ENCODE measurements around the gene ZSCAN9.

ZSCAN9 gene

DNA sequence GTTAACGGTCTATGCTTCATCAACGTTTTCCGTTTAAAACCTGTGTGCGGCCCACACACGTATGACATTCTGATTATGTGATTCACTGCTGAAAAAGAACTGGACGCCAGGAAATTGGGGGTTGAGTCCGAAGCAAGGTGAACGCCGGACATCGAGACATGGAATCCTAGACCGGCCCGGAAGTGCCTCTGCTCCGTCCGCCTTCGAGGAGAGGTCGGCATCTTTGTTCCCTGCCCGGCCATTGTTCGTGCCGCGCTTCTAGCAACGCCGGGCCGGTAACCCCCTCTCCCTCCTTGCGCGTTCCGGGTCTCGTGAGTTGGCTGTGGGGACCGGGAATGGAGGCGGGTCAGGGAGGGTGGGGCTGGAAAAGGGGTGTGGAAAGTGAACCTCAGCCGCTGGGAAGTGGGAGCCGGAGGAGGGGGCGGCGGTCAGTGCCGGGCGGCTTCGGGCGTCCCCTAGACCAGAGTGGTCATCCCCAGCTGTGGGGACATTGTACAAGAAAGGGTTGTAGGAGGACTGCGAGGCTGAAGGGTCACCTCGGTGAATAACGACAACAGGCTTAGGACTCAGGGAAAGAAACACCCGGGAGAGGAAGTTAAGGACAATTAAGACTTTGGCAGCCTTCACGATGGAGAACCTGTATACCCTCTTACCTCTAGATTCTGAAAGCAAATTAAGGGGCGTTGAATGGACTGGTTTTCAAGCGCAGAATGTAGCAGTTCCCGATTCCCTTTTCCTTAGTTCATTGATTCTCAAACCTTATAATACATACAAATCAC is at the start of gene ZSCAN9:
Gene ZSCAN9, plus strand, starts transcription at position 220 of the 779 bp plus-strand sequence. CDS start 1,810 bp downstream, outside the sequence.
- DNase-seq (ENCODE audit: low read depth), result peak; percentile 50

DNA sequence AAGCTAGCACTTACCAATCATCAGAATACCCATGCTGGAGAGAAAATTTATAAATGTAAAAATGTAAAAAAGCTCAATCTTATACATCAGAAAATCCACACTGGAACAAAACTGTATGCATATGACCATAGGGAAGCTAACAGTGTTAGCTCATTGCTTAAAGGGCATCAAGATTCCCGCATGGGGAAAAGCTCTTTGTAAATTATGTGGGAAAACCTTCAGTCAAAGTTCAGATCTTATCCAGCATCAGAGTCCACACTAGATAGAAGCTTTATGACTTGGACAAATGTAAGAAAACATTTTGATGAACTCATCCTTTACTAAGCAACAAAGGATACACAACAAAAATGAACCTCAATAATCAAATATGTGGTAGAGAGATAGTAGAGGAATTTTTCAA is 48.7 kb upstream of the ZSCAN9 start:
- DNase-seq (ENCODE audit: low read depth), result no peak

DNA sequence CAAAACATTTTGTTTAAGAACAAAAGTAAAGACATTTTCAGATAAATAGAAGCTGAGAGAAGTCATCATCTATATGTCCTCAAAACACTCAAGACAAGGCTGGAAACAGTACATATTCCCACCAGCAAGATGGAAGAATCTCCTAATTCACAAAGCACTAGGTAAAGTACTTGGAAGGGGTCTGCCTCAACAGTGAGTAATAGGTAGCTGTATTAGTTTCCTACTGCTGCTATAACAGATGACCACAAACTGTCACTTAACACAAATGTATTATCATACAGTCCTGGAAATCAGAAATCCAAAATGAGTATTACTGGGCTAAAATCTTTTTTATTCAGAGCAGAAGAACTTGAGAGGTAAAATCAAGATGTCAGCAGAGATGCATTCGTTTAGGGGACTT is 42.8 kb upstream of the ZSCAN9 start:
- no peak for DNase-seq (ENCODE audit: low read depth)

DNA sequence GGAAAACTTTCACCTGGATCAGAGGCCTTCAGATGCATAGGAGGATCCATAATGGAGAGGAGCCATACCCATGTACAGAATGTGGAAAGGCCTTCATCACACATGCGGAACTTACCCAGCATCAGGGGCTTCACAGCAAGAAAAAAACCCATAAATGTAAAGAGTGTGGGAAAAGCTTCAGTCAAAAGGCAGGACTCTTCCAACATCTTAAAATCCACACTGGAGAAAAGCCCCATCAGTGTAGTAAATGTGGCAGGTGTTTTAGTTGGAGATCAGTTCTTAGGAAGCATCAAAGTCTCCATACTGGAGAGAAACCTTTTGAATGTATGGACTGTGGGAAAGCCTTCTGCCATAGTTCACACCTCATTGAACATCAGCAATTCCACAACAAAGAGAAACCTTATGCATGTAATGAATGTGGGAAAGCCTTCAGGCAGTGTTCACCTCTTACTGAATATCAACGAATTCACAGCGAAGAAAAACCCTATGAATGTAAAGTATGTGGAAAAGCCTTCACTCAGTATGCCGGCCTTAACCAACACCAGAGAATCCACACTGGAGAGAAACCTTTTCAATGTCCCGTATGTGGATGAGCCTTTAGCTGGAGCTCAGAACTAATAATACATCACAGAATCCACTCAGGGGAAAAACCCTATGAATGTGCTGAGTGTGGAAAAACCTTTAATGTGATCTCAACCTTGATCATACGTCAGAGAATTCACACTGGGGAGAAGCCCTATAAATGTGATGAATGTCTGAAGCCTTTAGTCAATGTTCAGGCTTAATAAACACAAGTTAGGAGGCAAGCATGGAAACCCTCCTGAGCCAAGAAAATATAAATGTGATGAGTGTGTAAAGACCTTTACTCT is 36.7 kb upstream of the ZSCAN9 start:
- no peak for DNase-seq (ENCODE audit: low read depth)

DNA sequence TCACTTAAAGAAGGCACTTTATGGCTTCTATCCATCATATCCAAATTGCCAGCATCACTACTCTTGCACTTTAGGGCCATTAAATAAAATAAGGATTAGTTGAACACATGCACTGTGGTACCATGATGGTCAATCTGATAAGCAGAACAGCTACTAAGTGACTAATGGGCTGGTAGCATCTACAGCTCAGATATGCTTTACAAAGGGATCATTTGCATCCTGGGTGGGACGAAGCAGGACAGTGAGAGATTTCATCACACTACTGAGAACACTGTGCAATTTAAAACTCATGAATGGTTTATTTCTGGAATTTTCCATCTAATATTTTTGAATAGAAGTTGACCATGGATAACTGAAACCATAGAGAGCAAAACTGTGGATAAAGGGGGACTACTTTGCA is 25.1 kb upstream of the ZSCAN9 start:
- no peak for DNase-seq (ENCODE audit: low read depth)

DNA sequence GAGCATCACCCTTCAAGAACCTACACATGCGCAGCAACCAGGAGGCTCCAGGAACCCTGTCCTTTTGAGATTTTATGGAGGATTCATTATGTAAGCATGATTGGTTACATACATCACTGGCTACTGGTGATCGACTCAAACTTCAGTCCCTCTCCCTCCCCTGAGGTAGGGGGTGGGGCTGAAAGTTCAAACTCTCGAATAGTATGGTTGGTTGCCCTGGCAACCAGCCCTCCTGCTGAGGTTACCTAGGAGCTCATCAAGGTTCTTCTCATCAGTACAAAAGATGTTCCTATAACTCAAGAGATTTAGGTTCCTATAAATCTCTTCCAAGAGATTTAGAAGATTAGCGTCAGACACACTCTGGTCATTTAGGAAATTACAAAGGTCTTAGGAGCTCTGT is 21.9 kb upstream of the ZSCAN9 start:
- DNase-seq (ENCODE audit: low read depth), result no peak

DNA sequence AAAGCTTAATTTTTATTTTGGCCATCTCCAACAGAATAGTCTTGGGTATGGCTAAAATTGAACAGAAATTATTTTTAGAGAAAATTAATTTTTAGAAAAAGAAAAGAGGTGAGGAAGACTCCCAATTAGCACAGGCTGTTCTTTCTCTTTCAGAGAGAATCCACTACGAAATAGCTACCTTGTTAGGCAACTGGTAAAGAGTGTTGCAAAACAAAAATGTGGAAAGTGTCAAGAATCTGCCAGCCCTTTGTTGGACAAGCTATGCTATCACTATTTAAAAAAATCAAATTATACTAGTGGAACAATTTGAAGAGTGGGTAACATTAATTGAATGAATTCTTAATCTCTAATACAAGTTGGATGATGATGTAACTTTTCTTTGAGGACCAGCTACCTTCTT is 19.2 kb upstream of the ZSCAN9 start:
- DNase-seq (ENCODE audit: low read depth), result no peak

DNA sequence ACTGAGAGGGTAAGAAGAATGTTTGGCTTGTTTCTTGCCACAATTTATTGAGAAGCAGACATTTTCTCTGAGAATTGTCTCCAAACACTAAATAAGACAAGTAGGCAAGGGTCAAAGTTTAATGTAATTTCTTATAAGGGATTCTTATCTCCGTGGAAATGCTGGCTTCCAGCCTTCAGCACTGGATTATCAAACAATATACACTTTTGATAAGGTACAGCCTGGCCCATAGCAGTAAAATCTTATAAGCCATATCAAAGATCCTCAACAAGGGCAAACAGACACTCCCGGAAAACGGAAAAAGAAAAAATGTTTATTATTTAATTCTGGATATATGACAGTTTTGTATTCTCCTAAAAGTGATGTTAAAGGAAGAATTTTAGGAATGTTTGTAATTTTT is 18.5 kb upstream of the ZSCAN9 start:
- DNase-seq (ENCODE audit: low read depth), result no peak

DNA sequence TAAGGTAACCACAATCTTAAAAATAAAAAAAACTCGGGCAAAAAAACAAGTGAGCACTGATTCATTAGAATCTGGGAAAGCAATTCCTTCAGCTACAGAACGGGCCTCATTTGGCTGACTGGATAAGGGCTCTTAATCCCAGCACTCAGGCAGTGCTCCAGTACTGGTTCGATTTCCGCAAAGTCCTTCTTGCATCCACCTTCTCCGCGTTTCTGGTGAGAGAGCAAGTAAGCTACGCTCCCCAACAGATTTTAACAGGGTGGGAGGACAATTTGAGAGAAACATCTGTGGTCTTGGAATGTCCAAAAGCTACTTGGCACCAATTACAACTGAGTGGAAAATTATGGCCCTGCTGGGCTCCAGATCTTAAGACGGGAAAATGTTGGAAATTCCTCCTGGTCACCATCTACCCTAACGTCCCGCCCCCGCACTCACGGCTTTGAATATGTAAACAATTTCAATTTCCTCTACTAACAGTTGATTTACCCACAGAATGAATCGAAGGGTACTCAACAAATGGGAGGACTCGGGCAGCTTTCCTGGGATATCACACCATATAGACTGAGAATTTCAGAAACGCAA is 18.1 kb upstream of the ZSCAN9 start:
- DNase-seq (ENCODE audit: low read depth), result no peak

DNA sequence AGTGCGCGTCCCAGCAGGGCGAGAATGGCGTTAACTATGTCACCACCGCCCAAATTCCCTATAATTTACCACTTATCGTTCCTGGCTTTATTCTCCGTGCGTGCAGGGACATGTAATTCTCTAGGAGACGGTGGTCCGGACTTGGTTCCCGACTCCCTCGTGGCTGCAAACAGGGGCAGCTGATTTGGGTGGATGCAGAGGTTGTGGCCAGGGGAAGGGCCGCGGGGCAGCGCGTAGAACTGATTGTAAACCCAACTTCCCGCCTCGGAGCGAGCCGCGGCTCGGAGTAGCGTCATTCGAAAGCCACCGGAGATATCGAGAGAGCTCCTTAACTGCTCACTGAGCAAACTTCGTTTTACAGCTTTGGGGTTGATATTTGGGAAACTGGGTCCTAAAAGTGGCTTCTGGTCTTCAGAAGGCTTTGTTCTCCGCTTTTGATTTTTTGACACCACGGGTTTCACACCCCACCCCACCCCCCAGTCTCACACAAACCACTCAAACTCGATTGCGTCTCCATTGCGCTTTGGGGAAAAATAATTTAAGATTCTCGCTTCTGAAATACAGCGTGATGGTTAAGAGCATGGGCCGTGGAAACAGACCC is 17.5 kb upstream of the ZSCAN9 start:
- no peak for DNase-seq (ENCODE audit: low read depth)

DNA sequence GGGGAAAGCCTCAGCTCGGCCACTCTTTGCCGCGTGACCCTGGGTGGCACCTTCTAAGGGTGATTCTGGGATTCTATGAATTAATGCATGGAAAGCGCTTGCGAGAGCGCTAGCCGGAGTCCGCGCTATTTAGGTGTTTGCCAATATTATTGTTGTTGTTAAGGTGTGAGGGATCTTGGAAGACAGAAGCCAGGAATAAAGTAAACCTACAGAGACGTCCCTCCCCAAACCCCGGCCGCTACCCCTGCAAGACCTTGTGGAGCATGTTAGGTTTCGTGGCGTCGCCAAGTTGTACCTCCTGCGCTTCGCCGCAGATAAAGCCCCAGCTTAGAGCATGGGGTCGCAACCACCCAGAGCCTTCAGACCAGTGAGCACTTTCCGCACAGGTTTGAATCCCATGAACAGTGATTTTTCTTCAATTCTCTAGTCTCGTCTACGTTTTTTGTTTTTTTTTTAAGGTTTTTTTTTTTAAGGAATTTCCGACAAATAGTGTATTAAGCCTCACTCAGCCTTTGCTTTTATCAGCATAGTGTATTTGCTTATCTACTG is 16.9 kb upstream of the ZSCAN9 start:
- DNase-seq (ENCODE audit: low read depth), result no peak

DNA sequence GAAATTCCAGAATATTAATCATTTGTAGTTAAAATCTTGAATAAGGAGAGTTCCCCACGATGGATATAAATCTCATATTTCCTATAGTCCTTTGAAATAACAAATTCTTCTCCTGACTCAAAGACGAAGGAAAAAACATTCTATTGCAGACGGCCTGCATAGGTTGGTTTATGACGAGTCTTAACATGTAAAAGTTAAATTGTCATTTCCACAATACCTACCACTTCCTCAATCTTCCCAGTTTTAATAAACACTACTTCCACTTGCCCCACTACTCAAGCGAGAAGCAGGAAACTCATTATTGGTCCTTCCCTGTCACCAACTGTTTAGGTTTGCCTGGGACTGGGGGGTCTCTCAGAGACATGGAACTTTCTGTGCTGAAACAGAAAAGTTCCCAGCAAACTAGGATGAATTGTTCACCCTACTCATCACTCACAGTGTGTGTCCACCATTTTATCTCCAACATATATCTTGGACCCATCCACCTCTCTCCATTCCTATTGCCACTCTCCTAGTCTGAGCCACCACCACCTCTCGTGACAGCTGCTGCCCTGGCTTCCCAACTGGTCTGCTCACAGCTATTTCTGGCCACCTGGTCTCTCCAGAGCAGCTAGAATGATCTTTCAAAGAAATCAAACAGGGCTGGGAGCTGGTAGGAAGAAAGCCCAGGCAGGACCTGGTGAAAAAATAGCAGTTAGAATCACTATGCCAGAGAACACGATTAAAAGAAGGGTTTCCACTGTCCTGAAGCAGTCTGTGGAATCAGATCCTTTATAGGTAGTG is 15.1 kb upstream of the ZSCAN9 start:
- DNase-seq (ENCODE audit: low read depth), result no peak

DNA sequence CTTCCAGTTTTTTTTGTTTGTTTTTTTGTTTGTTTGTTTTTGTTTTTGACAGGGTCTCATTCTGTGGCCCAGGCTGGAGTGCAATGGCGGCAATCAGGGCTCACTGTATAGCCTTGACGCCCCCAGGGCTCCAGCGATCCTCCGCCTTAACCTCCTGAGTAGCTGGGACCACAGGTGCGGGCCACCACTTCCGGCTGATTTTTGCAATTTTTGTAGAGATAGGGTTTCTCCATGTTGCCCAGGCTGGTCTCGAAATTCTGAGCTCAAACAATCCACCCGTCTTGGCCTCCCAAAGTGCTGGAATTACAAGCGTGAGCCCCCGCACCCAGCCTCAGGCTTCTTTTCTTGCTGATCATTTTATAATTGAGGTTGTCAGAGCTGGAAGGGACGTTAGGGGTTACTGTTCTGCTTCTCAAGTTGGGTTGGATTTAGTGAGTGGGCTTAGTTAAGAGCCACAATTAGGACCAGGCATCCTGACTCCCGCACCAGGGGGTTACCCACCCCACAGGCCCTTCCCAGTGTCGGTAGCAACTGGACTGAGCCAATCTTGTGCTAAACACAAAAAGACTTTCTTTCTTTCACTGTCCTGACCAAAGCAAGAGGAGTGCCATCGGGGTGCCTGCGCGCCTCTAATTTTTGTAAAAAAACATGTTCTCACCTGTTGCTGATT is 13.1 kb upstream of the ZSCAN9 start:
- no peak for DNase-seq (ENCODE audit: low read depth)

DNA sequence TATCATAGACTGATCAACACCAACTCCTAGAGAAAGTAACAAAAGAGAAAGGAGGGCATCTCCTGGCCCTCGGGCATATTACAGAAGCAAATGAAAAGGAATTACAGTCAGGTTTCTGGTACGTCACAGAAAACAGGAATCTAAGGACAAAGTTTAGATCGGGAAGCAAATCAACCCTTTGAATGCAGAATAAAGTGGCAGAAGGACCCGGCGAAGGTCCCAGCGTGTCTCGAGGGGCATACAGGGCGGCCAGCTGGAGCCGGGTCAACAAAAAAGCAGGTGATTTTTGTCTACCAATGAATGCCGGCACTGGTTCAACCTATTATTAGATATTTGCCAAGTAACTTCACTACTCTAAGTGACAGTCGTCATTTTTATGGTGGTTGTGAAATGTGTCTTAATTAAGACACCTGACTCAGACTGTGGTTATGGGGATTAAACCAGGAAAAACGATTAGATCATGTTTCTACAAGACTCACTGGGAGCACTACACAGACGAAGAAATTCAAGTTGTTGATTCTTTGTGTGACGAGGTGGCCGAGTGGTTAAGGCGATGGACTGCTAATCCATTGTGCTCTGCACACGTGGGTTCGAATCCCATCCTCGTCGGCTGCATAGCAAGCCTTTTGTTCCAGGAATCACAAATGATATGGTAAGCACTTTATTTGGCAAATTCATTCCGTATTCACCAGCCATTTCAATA is 12.4 kb upstream of the ZSCAN9 start:
- DNase-seq (ENCODE audit: low read depth), result peak; percentile 75

DNA sequence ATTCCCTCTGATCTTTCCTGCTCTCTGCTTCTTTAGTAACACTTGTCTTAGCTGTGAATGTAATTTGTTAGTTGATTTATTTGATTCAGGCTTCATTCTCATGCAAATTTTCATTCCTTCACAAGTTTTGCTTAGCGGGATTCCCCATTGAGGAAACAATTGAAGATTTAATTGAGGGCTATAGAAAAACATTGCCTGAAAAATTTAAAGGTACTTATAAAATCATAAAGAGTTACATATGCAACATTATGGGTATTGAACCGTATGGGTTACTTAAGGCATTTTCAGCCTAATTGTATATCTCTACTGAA is 11.9 kb upstream of the ZSCAN9 start:
- DNase-seq (ENCODE audit: low read depth), result no peak

DNA sequence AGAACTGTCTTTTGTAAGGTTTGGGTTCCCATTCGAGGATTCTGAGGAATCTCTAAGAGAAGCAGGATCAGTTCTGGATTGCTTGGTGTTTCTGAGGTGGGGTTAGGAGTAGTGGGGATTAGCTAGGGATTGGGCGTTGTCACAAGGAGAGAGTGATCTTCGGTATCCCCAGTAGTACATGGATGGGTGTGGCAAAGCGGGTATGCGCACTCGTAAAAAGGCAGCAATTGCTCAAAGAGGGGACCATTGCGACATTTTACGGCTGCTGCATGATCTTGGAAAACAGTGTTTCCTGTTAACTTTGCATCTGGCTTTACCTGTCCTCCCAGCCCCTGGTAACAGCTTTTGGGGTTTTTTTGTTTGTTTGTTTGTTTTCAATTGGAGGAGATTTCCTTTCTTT is 9.7 kb upstream of the ZSCAN9 start:
- DNase-seq (ENCODE audit: low read depth), result no peak

DNA sequence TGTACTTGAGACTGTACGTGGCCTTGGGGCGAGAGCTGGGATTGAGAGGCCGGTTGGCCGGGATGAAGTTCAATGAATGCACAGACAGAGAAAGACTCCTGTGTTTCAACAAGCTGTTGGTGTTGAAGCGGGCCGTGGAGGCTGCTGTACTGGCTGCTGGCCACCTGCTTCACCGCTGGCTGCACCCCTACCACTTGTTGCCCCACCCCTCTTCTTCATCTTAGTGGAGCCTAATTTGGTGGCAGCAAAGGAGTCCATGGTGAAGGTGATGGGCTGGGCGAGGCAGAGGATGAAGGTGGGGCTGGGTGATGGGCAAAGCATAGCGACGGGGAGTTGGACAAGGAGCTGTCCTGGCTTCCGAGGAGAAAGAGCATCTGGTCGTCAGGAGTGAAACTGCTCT is 7.2 kb upstream of the ZSCAN9 start:
- DNase-seq (ENCODE audit: low read depth), result no peak

DNA sequence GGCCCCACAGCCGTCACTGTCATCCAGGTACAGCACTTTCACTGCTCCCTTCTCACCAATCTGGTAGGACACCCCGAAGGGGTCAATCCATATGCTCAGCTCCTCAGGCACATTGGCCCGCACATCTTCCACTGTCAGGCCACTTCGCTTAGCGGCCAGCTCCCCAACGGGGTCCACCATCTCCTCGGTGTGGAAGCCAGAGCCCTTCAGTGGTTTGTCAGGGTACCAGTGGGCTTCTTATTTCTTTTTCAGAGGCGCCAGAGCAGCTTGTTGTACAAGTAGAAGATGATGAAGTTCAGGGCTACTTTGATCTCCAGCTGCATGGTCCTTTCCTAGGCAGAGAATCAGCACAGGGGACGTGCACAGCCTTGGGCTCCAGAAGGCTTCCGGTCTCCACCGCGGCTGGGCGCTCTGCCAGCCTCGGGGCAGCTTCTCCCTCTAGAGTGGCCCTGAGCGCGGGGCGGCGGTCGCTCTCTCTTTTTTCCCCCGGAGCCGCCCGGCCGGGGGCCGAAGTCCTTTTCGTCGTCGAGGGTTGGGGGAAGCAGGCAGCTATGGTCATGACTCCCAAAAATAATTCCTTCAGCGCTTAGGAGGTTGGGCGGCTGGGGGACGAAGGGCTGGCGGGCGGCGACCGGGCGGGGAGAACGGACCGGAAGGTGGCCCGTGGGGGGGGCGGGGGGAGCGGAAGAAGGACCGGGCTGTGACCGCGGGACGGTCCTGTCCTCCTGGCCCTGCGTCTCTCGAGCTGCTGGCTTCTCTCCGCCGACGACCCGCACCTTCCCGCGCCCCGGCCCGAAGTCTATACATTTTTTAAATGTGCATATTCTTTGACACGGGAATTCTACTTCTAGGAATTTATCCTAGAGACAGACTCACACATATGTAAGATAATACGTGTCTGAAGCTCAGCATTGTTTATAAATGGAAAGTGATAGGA is 6.5 kb upstream of the ZSCAN9 start:
- DNase-seq (ENCODE audit: low read depth), result no peak
